ENCODE measurements around the gene KLHL3.

DNA sequence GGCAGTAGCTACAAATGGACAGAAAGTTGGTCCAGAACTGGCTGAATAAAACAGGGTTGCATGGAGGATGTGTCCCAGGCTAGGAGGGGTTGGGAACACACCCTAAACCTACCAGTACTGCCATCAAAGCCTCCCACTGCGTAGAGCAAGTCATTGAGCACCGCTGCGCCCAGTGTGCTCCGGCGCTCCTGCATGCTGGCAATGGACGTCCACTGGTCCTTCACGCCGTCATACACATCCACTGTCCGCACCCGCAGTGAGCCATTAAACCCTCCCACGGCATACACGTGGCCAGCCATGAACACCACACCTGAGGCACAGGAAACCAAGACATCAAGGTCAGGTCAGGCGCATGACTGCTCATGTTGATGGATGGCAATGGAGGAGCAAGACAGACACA, 97.0 kb downstream of the KLHL3 start:
- TF ChIP-seq, protein P1, sequence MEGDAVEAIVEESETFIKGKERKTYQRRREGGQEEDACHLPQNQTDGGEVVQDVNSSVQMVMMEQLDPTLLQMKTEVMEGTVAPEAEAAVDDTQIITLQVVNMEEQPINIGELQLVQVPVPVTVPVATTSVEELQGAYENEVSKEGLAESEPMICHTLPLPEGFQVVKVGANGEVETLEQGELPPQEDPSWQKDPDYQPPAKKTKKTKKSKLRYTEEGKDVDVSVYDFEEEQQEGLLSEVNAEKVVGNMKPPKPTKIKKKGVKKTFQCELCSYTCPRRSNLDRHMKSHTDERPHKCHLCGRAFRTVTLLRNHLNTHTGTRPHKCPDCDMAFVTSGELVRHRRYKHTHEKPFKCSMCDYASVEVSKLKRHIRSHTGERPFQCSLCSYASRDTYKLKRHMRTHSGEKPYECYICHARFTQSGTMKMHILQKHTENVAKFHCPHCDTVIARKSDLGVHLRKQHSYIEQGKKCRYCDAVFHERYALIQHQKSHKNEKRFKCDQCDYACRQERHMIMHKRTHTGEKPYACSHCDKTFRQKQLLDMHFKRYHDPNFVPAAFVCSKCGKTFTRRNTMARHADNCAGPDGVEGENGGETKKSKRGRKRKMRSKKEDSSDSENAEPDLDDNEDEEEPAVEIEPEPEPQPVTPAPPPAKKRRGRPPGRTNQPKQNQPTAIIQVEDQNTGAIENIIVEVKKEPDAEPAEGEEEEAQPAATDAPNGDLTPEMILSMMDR (IDR thresholded peaks at IDR 0.05 in 4 of 5, conservative IDR thresholded peaks at IDR 0.05 in 1 of 5): no peak
- no peak for TF ChIP-seq POLR2A (IDR thresholded peaks at IDR 0.05)
